Measurements from ENCODE around the gene GRB14.

DNA sequence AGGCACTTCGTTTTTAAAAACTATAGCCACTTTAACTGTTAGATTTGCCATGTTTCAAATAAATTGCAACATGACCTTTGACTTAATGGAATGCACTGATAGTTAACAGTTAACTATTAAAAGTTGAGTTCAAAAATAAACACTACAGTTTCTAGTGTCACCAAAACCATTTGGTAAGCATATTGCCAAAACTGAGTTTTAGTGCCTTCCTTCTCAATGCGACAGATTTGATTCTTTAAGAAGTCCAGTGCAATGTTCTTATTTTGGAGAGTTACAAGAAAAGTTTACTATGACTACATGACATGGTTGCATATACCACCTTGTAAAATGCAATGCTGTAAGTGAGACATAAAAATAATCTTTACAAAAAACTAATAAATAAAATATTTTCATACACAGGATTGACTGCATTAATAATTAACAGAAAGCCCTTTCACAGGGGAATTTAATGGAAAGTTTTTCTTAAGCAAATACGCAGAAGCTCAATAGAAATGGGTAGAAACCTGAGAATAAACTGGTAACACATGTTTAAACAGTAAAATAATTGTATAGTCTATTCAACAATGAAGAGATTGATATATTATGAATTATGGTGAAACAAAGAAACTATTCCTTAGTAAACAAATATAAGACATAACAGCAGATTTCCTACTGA is 53.8 kb downstream of the GRB14 start:
- no peak for TF ChIP-seq EZH2 (IDR thresholded peaks at IDR 0.05)
- TF ChIP-seq, protein P1, sequence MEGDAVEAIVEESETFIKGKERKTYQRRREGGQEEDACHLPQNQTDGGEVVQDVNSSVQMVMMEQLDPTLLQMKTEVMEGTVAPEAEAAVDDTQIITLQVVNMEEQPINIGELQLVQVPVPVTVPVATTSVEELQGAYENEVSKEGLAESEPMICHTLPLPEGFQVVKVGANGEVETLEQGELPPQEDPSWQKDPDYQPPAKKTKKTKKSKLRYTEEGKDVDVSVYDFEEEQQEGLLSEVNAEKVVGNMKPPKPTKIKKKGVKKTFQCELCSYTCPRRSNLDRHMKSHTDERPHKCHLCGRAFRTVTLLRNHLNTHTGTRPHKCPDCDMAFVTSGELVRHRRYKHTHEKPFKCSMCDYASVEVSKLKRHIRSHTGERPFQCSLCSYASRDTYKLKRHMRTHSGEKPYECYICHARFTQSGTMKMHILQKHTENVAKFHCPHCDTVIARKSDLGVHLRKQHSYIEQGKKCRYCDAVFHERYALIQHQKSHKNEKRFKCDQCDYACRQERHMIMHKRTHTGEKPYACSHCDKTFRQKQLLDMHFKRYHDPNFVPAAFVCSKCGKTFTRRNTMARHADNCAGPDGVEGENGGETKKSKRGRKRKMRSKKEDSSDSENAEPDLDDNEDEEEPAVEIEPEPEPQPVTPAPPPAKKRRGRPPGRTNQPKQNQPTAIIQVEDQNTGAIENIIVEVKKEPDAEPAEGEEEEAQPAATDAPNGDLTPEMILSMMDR (IDR thresholded peaks at IDR 0.05) = no peak
